HG03432 (cell line): ENCODE data around the gene KIAA1614.
A peak's percentile ranks its signal among the peaks of the same experiment; 100 is the strongest.

Experiments used
- ATAC-seq: cut with Tn5 transposase; IDR thresholded peaks from one replicate; pipeline ENCODE4 v1.9.1; 2021; ENCODE audit warnings: mild to moderate bottlenecking, moderate library complexity; ENCODE audit not compliant: unreplicated experiment

KIAA1614 gene

GRCh38 chr1:180925471-180926051, 12.9 kb downstream of the KIAA1614 start:
- no peak for ATAC-seq

- ATAC-seq, result peak; percentile 56
Measured at GRCh38 chr1:180926164-180926981, 13.7 kb downstream of the KIAA1614 start.

GRCh38 chr1:180927348-180927747, 14.7 kb downstream of the KIAA1614 start:
- ATAC-seq, result no peak

DNA sequence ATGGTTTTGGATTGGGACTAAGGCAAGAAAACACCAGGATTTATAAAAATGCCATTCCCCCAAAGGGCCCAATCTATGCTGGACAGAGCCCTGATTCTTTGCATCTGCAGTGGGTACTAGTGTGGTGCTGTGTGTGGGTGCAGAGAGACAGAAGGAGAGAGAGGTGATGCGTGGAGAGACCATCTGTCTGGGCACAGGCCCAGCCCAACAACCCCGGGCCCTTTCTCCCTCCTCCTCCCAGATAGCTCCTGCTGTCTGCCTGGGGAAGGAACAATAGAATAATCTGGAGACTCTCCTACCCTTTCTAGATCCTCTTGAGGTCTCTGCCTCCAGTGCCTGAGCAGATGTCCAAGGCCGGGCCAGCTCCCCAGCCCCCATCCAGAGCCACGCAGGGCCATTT, 15.1 kb downstream of the KIAA1614 start:
- no peak for ATAC-seq

DNA sequence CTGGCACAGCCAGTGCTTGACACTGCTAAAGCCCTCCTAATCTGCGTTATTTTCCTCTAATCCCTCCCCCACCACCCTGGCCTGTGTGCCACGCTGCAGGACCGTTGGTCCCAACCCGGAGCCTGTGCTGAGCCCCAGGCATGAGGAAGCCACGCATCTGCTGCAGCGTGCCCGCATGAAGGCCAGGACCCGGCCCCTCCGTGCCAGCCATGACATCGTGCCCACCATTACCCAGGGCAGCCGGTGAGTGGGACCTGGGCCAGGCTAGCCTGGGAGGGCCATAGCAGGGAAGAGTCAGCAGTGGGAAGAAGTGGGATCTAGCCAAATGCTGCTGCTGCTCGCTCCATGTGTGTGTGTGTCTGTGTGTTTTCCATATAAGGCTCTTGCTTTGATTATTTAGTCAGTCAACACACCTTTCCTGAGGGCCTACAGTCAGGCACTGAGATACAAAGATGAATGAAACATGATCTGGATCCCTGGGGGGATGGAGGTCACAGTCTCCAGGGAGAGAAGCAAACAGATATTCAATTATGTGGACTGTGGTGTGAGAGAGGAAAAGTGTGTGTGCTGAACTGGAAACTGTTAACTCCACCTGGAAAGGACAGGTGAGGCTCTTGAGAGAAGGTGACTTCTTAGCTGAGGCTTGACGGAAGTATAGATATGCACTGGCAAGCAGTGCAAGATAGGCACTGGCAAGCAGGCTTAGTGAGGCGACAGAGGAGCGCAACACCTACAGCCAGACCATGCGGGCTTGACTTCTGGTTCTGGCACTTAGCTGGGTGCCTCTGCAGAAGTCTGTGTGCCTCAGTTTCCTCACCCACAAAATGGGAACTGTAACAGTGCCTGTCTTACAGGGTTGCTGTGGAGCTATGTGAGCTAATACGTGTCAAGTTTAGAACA, 15.9 kb downstream of the KIAA1614 start:
- ATAC-seq, result no peak

DNA sequence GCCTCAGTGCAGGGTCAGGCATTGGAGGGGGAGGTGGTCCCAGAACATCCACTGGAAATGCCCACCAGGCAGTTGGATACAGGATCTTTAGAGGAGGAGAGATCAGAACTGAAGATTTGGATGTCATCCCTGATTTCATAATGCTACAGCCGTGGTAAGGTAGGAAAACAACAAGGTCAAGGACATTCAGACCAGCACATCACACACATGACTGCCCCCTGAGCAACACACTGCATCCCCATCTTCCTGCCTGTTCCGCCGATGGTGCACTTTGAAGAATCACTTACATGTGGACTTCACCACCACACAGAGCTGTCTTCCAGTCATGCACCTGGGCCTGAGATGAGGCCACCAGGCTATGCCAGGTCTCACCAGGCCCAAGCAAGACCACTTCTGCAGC, 16.7 kb downstream of the KIAA1614 start:
- no peak for ATAC-seq

GRCh38 chr1:180930687-180931086, 18.0 kb downstream of the KIAA1614 start:
- ATAC-seq, result no peak

GRCh38 chr1:180931529-180931928, 18.8 kb downstream of the KIAA1614 start:
- ATAC-seq, result no peak

DNA sequence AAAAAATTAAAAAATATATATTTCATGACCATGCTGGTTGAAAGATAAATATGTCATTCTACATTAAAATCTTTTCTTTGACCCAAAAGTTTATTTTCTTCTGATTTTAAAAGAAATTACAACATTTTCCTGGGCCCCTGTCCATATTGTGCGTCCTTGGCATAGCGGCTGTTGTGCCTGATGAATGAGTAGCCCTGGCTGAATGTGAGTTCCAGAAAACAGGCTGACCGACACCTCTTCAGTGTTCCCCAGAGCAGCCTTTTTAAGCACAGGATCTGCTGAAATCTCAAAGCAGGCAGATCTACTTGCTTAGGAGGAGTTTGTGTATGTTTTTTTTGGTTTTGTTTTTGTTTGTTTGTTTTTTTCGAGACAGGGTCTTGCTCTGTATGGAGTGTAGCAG, 19.7 kb downstream of the KIAA1614 start:
- ATAC-seq, result no peak

- ATAC-seq, result no peak
Measured at GRCh38 chr1:180933141-180933540, 20.4 kb downstream of the KIAA1614 start.

DNA sequence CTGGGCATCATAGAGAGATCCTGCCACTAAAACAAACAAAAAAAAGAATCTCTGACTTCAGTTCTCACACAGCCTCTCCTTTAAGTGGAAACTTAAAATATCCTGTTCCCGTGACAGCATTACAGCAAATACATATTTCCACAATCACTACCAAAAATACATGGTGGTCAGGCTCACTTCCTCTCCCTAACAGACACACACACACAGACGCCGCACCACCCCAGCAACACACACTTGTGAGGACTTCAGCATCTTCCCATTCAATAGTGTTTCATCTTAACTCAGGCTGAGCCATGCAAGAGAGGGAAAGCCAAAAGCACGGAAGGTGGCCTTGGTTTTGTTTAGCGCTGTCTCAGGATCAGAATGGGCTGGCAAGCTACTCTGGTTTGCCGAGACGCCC, 21.9 kb downstream of the KIAA1614 start:
- no peak for ATAC-seq

DNA sequence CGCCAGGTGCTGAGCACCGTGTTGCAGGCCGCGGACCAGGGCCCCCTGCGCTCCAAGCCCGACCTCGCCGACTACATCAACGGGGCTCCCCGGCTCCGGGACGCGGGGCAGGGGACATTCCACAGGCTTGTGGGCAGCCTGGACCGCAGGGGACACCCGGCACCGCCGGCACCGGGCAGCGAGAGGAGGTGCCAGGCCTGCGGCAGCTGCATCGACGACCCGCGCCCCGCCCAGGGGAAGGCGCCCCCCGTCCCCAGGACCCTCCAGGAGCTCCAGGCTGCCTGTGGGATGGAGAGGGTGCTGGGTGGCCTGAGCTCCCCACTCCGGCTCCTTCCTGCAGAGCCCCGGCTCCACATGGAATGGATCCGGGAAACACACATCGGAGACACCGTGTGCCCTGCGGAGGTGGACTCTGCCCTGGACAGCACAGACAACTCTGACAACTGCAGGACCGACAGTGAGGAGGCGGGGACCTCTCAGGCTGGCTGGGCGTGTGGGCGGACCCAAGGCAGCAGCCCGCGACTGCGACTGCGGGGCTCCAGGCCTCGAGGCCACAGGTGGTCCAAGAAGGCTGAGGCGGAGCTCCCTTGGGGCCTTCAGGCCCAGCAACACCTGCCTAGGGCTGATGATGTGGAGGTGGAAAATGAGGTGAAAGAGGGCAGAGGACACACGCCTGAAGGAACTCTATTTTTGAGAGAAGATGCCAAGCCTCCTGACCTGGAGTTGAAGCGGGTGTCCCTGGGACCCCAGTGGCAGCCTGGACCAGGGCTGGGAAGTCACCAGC, 22.8 kb downstream of the KIAA1614 start:
- ATAC-seq, result no peak

DNA sequence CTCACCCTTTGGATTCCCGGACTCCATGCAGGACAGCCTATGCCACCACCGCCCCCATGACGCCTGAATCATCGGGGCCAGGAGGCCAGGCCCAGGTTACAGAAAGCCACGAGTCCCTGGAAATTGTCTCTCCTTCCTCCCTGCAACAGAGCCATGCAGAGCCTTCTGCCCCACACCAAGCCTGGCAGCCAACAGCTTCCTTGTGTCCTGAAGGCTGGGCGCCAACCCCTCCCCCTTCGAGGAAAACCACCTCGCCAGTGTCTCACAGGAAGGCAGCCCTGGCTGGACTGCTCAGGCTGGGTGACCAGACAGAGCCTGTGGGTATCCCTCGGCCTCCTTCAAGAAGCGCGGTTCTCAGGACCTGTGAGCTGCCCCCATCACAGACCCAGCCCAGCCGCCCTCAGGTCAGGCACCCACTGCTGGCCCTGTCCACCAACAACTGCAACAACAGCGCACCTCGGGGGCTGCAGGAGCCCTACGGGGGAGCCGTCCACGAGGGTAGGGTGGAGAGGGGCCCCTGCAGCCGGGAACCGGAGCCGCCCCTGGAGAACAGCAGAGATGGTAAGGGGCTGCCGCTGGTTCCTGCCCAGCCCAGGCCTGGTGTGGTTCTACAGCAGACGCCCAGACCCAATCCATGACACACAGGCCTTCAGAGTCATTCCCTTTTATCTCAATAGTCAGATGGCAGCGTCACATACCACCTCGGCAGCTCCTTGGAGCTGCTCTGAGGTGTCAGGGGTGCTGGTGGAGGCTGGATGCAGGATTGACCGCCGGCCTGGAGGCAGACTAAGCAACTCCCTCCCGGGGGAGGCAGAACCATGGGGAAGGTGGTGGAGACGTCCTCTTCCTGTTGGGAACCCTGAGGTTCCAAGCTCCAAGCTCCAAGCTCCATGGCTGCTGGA, 23.7 kb downstream of the KIAA1614 start:
- ATAC-seq, result no peak

- ATAC-seq, result no peak
Measured at GRCh38 chr1:180937012-180937372, 24.3 kb downstream of the KIAA1614 start.

- ATAC-seq, result no peak
Measured at GRCh38 chr1:180937624-180938225, 25.0 kb downstream of the KIAA1614 start.

GRCh38 chr1:180939073-180939710, 26.5 kb downstream of the KIAA1614 start:
- no peak for ATAC-seq

GRCh38 chr1:180939711-180940103, 27.0 kb downstream of the KIAA1614 start:
- no peak for ATAC-seq

GRCh38 chr1:180940445-180940844, 27.7 kb downstream of the KIAA1614 start:
- no peak for ATAC-seq
